GM12865 (cell line): Measurements from ENCODE around the gene TNS3.

Experiments
- DNase-seq: peaks from one replicate; pipeline ENCODE4 v3.0.0; 2010; ENCODE audit warnings: low read depth
- H3K4me3 ChIP-seq: 2 replicates; pipeline ENCODE4 v1.5.1; 2011; ENCODE audit warnings: mild to moderate bottlenecking, low read depth, low read length, control low read depth
- TF ChIP-seq, protein P1 (sequence below): IDR thresholded peaks from 2 replicates; pipeline ENCODE4 v1.5.1; 2011; ENCODE audit warnings: low read length, control low read depth, low read depth, inconsistent platforms; ENCODE audit not compliant: insufficient read depth; ENCODE audit errors: missing control alignments

Gene TNS3

DNA sequence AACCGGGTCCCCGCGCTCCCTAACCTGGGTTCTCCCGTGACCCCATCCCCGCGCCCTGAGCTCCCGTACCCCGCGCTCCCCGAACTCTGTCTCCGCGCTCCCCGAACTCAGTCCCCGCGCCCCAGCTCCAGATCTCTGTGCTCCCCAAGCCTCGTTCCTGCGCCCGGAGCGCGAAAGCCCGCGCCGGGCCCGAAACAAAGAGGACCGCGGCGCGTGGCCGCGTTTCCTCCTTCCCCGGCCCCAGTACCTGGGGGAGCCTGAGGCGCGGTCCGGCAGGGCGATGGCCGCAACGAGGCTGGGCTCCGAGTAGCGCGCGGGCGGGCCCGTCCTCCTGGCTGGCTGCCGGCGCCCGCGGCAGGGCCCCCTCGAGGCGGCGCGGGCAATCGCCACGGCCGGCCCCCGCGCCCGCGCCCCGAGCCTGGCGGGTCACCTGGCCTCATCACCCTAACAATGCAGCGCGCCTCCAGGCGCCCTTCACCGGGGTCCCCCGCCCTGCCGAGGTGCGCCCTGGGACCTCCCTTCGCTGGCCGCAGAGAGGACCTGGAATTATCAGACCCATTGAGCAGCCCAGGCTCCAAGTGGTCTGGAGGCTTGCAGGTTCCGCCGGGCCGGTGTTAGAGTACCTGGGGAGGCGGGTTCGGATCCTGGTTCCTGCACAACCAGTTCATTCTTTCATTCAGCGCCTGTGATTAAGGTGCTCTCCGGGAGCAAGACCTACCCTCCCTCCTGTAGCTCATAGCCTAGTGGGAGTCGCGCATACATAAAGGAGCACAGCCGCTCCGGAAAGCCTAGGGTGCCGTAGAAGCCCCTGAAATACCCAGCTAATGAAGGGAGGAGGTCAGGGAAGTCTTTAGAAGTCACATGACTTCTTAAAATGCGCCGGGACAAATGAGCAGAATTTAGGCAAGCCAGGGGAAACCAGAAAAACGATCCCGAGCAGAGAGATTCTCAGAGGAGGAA, at the start of gene TNS3:
TSS of gene TNS3 (minus strand) at position 308 of the 960 bp plus-strand sequence. CDS start 142,475 bp downstream, outside the sequence.
- no peak within 1 kb of the TSS for H3K4me3 ChIP-seq
- DNase-seq, result no peak
- TF ChIP-seq, protein P1, sequence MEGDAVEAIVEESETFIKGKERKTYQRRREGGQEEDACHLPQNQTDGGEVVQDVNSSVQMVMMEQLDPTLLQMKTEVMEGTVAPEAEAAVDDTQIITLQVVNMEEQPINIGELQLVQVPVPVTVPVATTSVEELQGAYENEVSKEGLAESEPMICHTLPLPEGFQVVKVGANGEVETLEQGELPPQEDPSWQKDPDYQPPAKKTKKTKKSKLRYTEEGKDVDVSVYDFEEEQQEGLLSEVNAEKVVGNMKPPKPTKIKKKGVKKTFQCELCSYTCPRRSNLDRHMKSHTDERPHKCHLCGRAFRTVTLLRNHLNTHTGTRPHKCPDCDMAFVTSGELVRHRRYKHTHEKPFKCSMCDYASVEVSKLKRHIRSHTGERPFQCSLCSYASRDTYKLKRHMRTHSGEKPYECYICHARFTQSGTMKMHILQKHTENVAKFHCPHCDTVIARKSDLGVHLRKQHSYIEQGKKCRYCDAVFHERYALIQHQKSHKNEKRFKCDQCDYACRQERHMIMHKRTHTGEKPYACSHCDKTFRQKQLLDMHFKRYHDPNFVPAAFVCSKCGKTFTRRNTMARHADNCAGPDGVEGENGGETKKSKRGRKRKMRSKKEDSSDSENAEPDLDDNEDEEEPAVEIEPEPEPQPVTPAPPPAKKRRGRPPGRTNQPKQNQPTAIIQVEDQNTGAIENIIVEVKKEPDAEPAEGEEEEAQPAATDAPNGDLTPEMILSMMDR, result no peak

DNA sequence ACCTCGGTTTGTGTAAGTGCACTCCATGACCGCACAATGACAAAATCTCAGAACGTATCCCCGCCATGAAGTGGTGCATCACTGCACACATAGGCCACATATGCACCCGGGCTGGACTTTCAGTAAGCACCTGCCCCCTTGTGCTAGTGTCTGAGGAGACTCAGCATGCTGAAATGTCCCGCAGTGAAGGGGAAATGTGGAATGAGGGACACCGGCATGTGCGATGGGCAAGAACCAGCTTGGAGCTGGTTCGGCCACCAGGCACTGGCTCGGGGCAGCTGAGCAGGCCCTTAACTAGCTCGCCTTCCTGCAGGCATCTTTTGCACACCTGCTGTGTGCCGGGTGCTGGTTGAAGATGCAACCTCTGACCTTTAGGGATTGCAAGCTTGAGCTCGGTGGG, 49.8 kb upstream of the TNS3 start:
- TF ChIP-seq, protein P1, result no peak
- no peak overlapping the region for H3K4me3 ChIP-seq
- no peak for DNase-seq

DNA sequence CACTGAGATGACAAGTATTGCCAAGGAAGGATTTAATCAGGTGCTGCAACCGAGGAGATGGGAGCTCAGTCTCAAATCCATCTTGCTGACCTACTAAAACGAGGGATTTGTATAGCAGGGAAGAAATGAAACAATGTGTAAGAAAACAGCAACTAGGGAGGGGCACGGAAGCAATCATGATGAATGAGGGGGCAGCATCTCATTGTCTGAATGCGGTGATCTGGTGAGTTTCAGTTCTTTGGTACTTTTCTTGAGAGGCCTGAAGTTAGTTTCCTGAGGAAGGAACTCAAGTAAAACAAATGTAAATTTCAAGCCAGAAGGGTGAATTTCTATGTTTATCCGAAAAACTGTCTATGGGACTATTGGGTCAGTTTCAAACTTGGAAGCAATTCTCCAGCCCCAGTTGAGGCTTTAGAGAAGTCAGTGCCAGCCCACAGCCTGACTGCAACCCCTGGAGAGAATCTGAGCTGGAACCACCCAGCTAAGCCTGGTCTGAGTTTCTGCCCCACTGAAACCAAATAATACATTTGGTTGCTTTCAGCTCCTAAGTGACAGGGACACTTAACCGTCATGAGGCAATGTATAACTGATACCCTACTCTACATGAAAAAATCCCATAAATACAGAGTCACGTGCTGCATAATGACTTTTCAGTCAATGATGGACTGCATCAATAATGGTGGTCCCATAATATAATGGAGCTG, 45.8 kb upstream of the TNS3 start:
- TF ChIP-seq, protein P1, result no peak

DNA sequence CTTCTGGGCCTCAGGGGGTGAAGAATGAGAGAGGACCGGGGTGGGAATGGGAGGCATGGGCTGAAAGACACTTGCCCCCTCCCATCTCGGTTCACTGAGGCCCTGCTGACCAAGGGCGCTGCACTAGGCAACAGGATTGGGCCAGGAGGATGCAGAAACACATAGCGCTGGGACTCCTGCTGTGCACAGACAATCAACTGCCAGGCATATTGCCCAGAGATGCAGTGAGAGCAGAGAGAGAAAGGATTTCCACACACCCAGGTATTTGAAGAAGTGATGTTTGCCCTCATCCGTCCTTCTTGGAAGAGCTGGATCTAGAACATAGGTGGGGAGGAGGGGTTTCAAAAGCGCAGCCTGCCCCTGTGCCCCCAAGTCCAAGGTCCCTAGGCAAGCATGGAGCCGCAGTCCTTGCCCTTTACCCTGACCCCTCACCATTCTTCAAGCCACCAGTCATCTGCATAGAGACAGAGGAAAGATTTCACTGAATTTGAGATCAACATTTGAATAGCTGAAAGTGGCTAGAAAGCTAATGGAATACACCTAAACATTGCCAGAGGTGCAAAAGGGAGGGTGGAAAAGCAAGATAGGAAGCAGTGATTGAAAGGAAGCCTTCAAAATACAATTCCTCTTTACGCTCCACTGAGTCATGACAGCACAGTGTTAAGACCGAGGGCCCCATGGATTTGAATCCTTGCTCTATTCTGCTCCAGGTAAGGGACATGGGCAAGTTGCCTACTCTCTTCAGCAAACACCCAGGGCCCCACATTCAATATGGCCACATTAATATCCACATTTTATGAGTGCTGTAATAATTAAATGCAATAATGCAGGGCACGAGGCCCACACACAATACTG, 44.2 kb upstream of the TNS3 start:
- TF ChIP-seq, protein P1, result no peak
- H3K4me3 ChIP-seq, result no peak overlapping the region
- DNase-seq, result no peak

More for the DNA sequence above, 45.8 kb upstream of the TNS3 start:
- no peak overlapping the region for H3K4me3 ChIP-seq
- peak; percentile 43 for DNase-seq

DNA sequence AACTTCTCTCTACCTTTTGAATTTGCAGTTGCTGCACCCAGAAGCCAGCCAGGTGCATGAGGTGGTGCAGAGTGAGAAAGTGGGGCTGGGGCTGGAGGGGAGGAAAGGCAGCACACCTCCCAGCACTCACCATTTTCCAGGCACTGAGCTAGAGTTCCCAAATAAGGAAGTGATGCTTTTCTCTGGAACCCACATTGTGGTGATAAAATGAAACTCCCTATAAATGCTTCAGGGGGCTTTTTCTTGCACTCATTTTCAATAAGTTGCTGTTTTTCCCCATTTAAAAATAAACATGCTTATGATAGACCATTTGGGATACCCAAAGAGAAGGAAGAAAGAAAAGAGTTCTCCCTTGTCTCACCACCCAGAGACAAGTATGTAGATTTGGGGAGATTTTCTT, 42.8 kb upstream of the TNS3 start:
- no peak for DNase-seq
- no peak overlapping the region for H3K4me3 ChIP-seq
- TF ChIP-seq, protein P1, result no peak

DNA sequence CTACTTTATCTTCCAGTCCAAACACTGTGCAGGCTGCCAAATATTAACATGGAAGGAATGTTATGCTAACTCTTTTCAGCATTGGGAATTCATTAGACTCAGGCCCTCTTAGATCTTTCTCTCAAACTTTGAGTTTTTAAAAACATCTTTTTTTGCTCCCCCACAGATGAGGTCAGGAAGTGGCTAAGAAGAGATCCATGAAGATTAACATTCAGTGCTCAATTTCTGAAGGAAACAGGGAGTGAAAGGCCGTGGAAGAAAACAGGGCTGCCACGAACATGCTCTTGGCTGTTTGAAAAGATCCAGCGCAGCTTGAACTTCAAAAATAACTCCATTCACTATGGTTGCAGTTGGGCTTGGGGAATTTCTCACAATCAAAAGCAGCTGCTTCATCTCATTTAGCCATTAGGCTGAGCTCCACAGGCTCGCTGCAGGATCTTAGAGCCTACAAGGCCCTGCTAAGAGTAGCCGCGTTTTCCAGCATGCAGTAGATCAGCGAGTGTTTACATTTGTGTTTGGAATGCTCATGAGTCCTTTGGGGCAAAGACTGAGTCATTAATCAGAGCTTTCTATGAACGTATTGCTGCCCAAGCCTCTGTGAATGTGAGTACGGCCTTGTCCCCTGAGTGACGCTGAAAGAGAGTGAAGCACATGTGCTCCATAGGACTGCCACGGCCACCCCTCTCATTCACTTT, 41.2 kb upstream of the TNS3 start:
- DNase-seq, result no peak
- TF ChIP-seq, protein P1, result no peak
- H3K4me3 ChIP-seq, result no peak overlapping the region
